Measurements from ENCODE around the gene ITGB3. TPM values are rescaled to one million over a fixed set of nuclear protein-coding genes. Genes with fewer than 3 reads are reported as not detected.

ITGB3 gene
- total RNA-seq, 1 donor from 2014 or later: 116 TPM

- DNase-seq: peak; percentile 86
Measured at GRCh38 chr17:47276868-47277267, 23.2 kb downstream of the ITGB3 start.

- no peak for DNase-seq
Measured at GRCh38 chr17:47277921-47278320, 24.3 kb downstream of the ITGB3 start.

- no peak for DNase-seq
Measured at GRCh38 chr17:47278561-47278960, 24.9 kb downstream of the ITGB3 start.

- peak; percentile 91 for DNase-seq
Measured at GRCh38 chr17:47279062-47279801, 25.6 kb downstream of the ITGB3 start.

GRCh38 chr17:47280072-47280811, 26.6 kb downstream of the ITGB3 start:
- no peak for DNase-seq

- DNase-seq: no peak
Measured at GRCh38 chr17:47281216-47281615, 27.6 kb downstream of the ITGB3 start.

- DNase-seq: no peak
Measured at GRCh38 chr17:47285003-47285402, 31.4 kb downstream of the ITGB3 start.

GRCh38 chr17:47286198-47286914, 32.7 kb downstream of the ITGB3 start:
- DNase-seq: peak; percentile 39

- DNase-seq: no peak
Measured at GRCh38 chr17:47287068-47287467, 33.4 kb downstream of the ITGB3 start.

- no peak for DNase-seq
Measured at GRCh38 chr17:47287639-47288038, 34.0 kb downstream of the ITGB3 start.

- no peak for DNase-seq
Measured at GRCh38 chr17:47288531-47289116, 35.0 kb downstream of the ITGB3 start.

- DNase-seq: no peak
Measured at GRCh38 chr17:47289302-47289701, 35.7 kb downstream of the ITGB3 start.

- DNase-seq: no peak
Measured at GRCh38 chr17:47290870-47291241, 37.2 kb downstream of the ITGB3 start.

- DNase-seq: no peak
Measured at GRCh38 chr17:47291242-47291873, 37.7 kb downstream of the ITGB3 start.

GRCh38 chr17:47292206-47292605, 38.6 kb downstream of the ITGB3 start:
- no peak for DNase-seq

- no peak for DNase-seq
Measured at GRCh38 chr17:47295037-47295873, 41.6 kb downstream of the ITGB3 start.

GRCh38 chr17:47295874-47296255, 42.2 kb downstream of the ITGB3 start:
- DNase-seq: no peak

- DNase-seq: no peak
Measured at GRCh38 chr17:47297661-47298400, 44.2 kb downstream of the ITGB3 start.

- DNase-seq: no peak
Measured at GRCh38 chr17:47298712-47299111, 45.1 kb downstream of the ITGB3 start.

GRCh38 chr17:47299239-47299910, 45.7 kb downstream of the ITGB3 start:
- no peak for DNase-seq

All from dermis blood vessel endothelial cell (primary cell).